Measurements from ENCODE around the gene CSF2RB. TPM values are rescaled to one million over a fixed set of nuclear protein-coding genes. Genes with fewer than 3 reads are reported as not detected.

The CSF2RB gene
- total RNA-seq, 6 experiments from 2014 or later: 0.88 to 4.7 (median 2.4) TPM

- DNase-seq: no peak
- no peaks in the 10 kb centered on the region for H3K36me3 ChIP-seq
- H3K27ac ChIP-seq: no peak overlapping the region
- H3K4me3 ChIP-seq: no peak overlapping the region
- TF ChIP-seq POLR2A (IDR thresholded peaks at IDR 0.05): no peak
- TF ChIP-seq CTCF (IDR thresholded peaks at IDR 0.05): no peak
- peaks cover 0 to 6% (median 0%) of the 10 kb centered on the region in 4 donors for H3K4me1 ChIP-seq
- 80% methylated on average over 7 of the region's 16 CpGs for WGBS (ENCODE audit: insufficient coverage, low coverage, low lambda C conversion rate, missing lambda C conversion rate)
- no peak for ATAC-seq
- peaks cover 0 to 8% (median 3%) of the 10 kb centered on the region in 4 donors for H3K9me3 ChIP-seq
- no peaks in the 10 kb centered on the region for H3K27me3 ChIP-seq
- intact Hi-C loops (cut with DNase I): no loop called here
Observed at GRCh38 chr22:36981247-36981775, 67.9 kb downstream of the CSF2RB start.

GRCh38 chr22:36982136-36982535 lies 68.7 kb downstream of the CSF2RB start:
- no peak overlapping the region for H3K27ac ChIP-seq
- TF ChIP-seq POLR2A (IDR thresholded peaks at IDR 0.05): no peak
- no peak for TF ChIP-seq CTCF (IDR thresholded peaks at IDR 0.05)
- DNase-seq: no peak
- intact Hi-C loops (cut with DNase I): no loop called here
- no peak for ATAC-seq
- no peaks in the 10 kb centered on the region for H3K27me3 ChIP-seq
- H3K4me3 ChIP-seq: no peak overlapping the region
- no peaks in the 10 kb centered on the region for H3K36me3 ChIP-seq
- WGBS (ENCODE audit: insufficient coverage, low coverage, low lambda C conversion rate, missing lambda C conversion rate): 69% methylated on average over 5 of the region's 5 CpGs
- peaks cover 0 to 12% (median 6%) of the 10 kb centered on the region in 4 donors for H3K9me3 ChIP-seq
- peaks cover 0 to 6% (median 0%) of the 10 kb centered on the region in 4 donors for H3K4me1 ChIP-seq

GRCh38 chr22:36985211-36985889 lies 71.9 kb downstream of the CSF2RB start:
- Histone ChIP-seq H3K27me3 (no peaks in the 10 kb centered on the region), H3K4me3 (no peak overlapping the region), H3K36me3 (no peaks in the 10 kb centered on the region), H3K9me3 (peaks cover 0 to 12% (median 6%) of the 10 kb centered on the region in 4 donors), H3K4me1 (no peaks in the 10 kb centered on the region), H3K27ac (no peak overlapping the region)
- 75% methylated on average over 10 of the region's 10 CpGs for WGBS (ENCODE audit: insufficient coverage, low coverage, low lambda C conversion rate, missing lambda C conversion rate)
- ATAC-seq: no peak
- DNase-seq: no peak
- intact Hi-C loops (cut with DNase I): no loop called here
- TF ChIP-seq CTCF (IDR thresholded peaks at IDR 0.05): no peak
- TF ChIP-seq POLR2A (IDR thresholded peaks at IDR 0.05): no peak

GRCh38 chr22:36986242-36986821 lies 72.9 kb downstream of the CSF2RB start:
- TF ChIP-seq POLR2A (IDR thresholded peaks at IDR 0.05) (no peak), CTCF (IDR thresholded peaks at IDR 0.05) (peak; percentile 50 to 68 (median 54))
- H3K36me3 ChIP-seq: no peaks in the 10 kb centered on the region
- intact Hi-C loops (cut with DNase I): no loop called here
- no peak overlapping the region for H3K27ac ChIP-seq
- WGBS (ENCODE audit: insufficient coverage, low coverage, low lambda C conversion rate, missing lambda C conversion rate): 53% methylated on average over 8 of the region's 8 CpGs
- no peak overlapping the region for H3K4me3 ChIP-seq
- H3K27me3 ChIP-seq: no peaks in the 10 kb centered on the region
- no peaks in the 10 kb centered on the region for H3K4me1 ChIP-seq
- peaks cover 0 to 12% (median 6%) of the 10 kb centered on the region in 4 donors for H3K9me3 ChIP-seq
- ATAC-seq (peak in 1 of 4 donors; percentile 56), DNase-seq (peak in 1 of 3 donors; percentile 14)

Data from right lobe of liver (tissue), 6 donors.